Measurements from ENCODE around the gene PNMA3. TPM values are rescaled to one million over a fixed set of nuclear protein-coding genes. Genes with fewer than 3 reads are reported as not detected.
"Not testable (repeated sequence)": the region's sequence is repeated elsewhere in the genome, so short reads cannot be mapped to it uniquely, and the experiment has no call there.

Gene PNMA3
- total RNA-seq, 1 donor from 2014 or later: 0.67 TPM

- H3K27ac Mint-ChIP-seq (ENCODE audit: unreplicated experiment): no peak overlapping the region
Observed at GRCh38 chrX:153074935-153075334, 18.7 kb downstream of the PNMA3 start.

GRCh38 chrX:153075366-153075765 lies 19.1 kb downstream of the PNMA3 start:
- no peak overlapping the region for H3K4me3 Mint-ChIP-seq (ENCODE audit: unreplicated experiment)
- H3K36me3 Mint-ChIP-seq (ENCODE audit: low read depth): peaks cover 2% of the 10 kb centered on the region
- no peak for TF ChIP-seq CTCF (IDR thresholded peaks at IDR 0.05)
- H3K27ac Mint-ChIP-seq (ENCODE audit: unreplicated experiment): no peak overlapping the region
- H3K9me3 Mint-ChIP-seq (ENCODE audit: low read depth): no peaks in the 10 kb centered on the region
- no peaks in the 10 kb centered on the region for H3K4me1 Mint-ChIP-seq (ENCODE audit: low read depth)
- H3K27me3 Mint-ChIP-seq (ENCODE audit: low read depth): no peaks in the 10 kb centered on the region
- peak; percentile 79 for DNase-seq (ENCODE audit: low spot score)

More at GRCh38 chrX:153074935-153075334, 18.7 kb downstream of the PNMA3 start:
- no peak for TF ChIP-seq CTCF (IDR thresholded peaks at IDR 0.05)
- H3K4me1 Mint-ChIP-seq (ENCODE audit: low read depth): no peaks in the 10 kb centered on the region
- no peaks in the 10 kb centered on the region for H3K9me3 Mint-ChIP-seq (ENCODE audit: low read depth)
- peak; percentile 83 for DNase-seq (ENCODE audit: low spot score)
- H3K4me3 Mint-ChIP-seq (ENCODE audit: unreplicated experiment): no peak overlapping the region
- H3K36me3 Mint-ChIP-seq (ENCODE audit: low read depth): peaks cover 2% of the 10 kb centered on the region
- no peaks in the 10 kb centered on the region for H3K27me3 Mint-ChIP-seq (ENCODE audit: low read depth)

GRCh38 chrX:153077437-153078135 lies 21.3 kb downstream of the PNMA3 start:
- H3K27ac Mint-ChIP-seq (ENCODE audit: unreplicated experiment); DNase-seq (ENCODE audit: low spot score); H3K36me3 Mint-ChIP-seq (ENCODE audit: low read depth); H3K9me3 Mint-ChIP-seq (ENCODE audit: low read depth); H3K27me3 Mint-ChIP-seq (ENCODE audit: low read depth); H3K4me3 Mint-ChIP-seq (ENCODE audit: unreplicated experiment); H3K4me1 Mint-ChIP-seq (ENCODE audit: low read depth): not testable (repeated sequence)

- H3K27ac Mint-ChIP-seq (ENCODE audit: unreplicated experiment); H3K4me1 Mint-ChIP-seq (ENCODE audit: low read depth); H3K27me3 Mint-ChIP-seq (ENCODE audit: low read depth); H3K36me3 Mint-ChIP-seq (ENCODE audit: low read depth); DNase-seq (ENCODE audit: low spot score); H3K4me3 Mint-ChIP-seq (ENCODE audit: unreplicated experiment); H3K9me3 Mint-ChIP-seq (ENCODE audit: low read depth): not testable (repeated sequence)
Observed at GRCh38 chrX:153083238-153083923, 27.1 kb downstream of the PNMA3 start.

- no peak overlapping the region for H3K4me3 Mint-ChIP-seq (ENCODE audit: unreplicated experiment)
- DNase-seq (ENCODE audit: low spot score): no peak
- no peaks in the 10 kb centered on the region for H3K4me1 Mint-ChIP-seq (ENCODE audit: low read depth)
- peaks cover 1% of the 10 kb centered on the region for H3K36me3 Mint-ChIP-seq (ENCODE audit: low read depth)
- H3K9me3 Mint-ChIP-seq (ENCODE audit: low read depth): peaks cover 44% of the 10 kb centered on the region
- no peak overlapping the region for H3K27ac Mint-ChIP-seq (ENCODE audit: unreplicated experiment)
- TF ChIP-seq CTCF (IDR thresholded peaks at IDR 0.05): no peak
- peaks cover 5% of the 10 kb centered on the region for H3K27me3 Mint-ChIP-seq (ENCODE audit: low read depth)
Observed at GRCh38 chrX:153102418-153102817, 46.1 kb downstream of the PNMA3 start.

GRCh38 chrX:153104959-153105358 lies 48.7 kb downstream of the PNMA3 start:
- DNase-seq (ENCODE audit: low spot score): not testable (repeated sequence)

GRCh38 chrX:153106092-153106801 lies 50.0 kb downstream of the PNMA3 start:
- H3K27ac Mint-ChIP-seq (ENCODE audit: unreplicated experiment); H3K4me1 Mint-ChIP-seq (ENCODE audit: low read depth); H3K36me3 Mint-ChIP-seq (ENCODE audit: low read depth); H3K27me3 Mint-ChIP-seq (ENCODE audit: low read depth); H3K4me3 Mint-ChIP-seq (ENCODE audit: unreplicated experiment); DNase-seq (ENCODE audit: low spot score): not testable (repeated sequence)
- H3K9me3 Mint-ChIP-seq (ENCODE audit: low read depth): peaks cover 31% of the 10 kb centered on the region

More at GRCh38 chrX:153104959-153105358, 48.7 kb downstream of the PNMA3 start:
- H3K9me3 Mint-ChIP-seq (ENCODE audit: low read depth): peaks cover 44% of the 10 kb centered on the region
- not testable (repeated sequence) for H3K27ac Mint-ChIP-seq (ENCODE audit: unreplicated experiment); H3K4me1 Mint-ChIP-seq (ENCODE audit: low read depth); H3K27me3 Mint-ChIP-seq (ENCODE audit: low read depth); H3K4me3 Mint-ChIP-seq (ENCODE audit: unreplicated experiment); H3K36me3 Mint-ChIP-seq (ENCODE audit: low read depth)
